Stomach (tissue), 4 donors: Measurements from ENCODE around the gene GABRR3.

Experiments
- CTCF ChIP-seq, 7 experiments: fragments of 450-650 bp in 4 of 7; fragments of 200-600 bp in 3 of 7; sonication (generic) in 3 of 7; IDR thresholded peaks; one replicate each; pipeline ENCODE4 v1.5.1; 2016 to 2019; ENCODE audit warnings: antibody characterized with exemption in 7 of 7, control low read depth in 2 of 7, mild to moderate bottlenecking in 1 of 7
- EP300 ChIP-seq: sonication (generic); formaldehyde crosslinking; IDR thresholded peaks from one replicate; pipeline ENCODE4 v1.6.1; 2017; ENCODE audit warnings: antibody characterized with exemption
- POLR2A ChIP-seq, 4 donors: fragments of 450-650 bp; IDR thresholded peaks; one replicate each; pipeline ENCODE4 v1.6.1; 2016; ENCODE audit warnings: antibody characterized with exemption in 4 of 4, control low read depth in 2 of 4, mild to moderate bottlenecking in 1 of 4, moderate library complexity in 1 of 4
- POLR2AphosphoS5 ChIP-seq, 3 donors: sonication (generic); formaldehyde crosslinking; IDR thresholded peaks; one replicate each; pipeline ENCODE4 v1.6.1; 2016; ENCODE audit warnings: antibody characterized with exemption in 3 of 3

GRCh38 chr3:98034486-98034885, 629 bp downstream of the GABRR3 start:
- TF ChIP-seq CTCF (IDR thresholded peaks at IDR 0.05), result no peak
- no peak for TF ChIP-seq POLR2A (IDR thresholded peaks at IDR 0.05)
- TF ChIP-seq POLR2AphosphoS5 (IDR thresholded peaks at IDR 0.05), result no peak
- TF ChIP-seq EP300, result no peak
